Measurements from ENCODE around the gene ZFPM1. TPM values are rescaled to one million over a fixed set of nuclear protein-coding genes. Genes with fewer than 3 reads are reported as not detected.

The ZFPM1 gene
- total RNA-seq, 1 donor from 2014 or later: 35.0 TPM

DNA sequence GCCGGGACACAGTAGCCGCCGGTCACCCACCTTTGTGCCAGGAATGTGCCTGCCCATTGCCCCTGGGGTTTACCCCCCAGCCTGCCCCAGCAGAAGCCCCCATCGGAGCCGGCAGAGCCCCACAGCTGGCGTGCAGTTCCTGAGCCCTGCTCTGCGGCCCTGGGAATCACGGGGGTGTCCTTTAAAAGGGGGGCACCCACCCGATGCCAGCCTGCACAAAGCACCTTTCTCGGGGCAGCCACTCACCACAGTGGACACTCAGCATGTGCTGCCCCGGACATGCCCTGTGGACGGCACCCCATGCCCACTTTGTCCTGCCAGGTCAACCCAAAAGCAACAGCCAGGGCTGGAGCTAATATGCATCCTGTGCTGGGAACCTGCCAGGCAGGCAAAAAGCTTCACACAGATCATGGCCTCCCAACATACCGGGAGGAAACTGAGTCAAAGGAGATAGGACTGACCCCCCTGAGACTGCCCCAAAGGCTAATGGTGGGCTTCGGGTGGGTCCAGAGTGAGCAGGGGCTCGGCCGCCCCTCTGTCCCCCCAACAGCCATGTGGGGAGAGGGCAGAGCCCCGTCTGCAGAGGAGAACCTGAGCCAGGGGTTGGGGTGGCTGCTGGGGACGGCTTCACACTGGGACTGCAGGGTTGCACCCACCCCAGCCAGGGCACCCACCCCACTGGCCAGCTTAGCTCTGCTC, 71.3 kb downstream of the ZFPM1 start:
- POLR2A ChIA-PET: no interaction called here
- H3K9me3 Mint-ChIP-seq: no peaks in the 10 kb centered on the region
- H3K4me1 Mint-ChIP-seq: peaks cover 5% of the 10 kb centered on the region
- no peak overlapping the region for H3K4me3 Mint-ChIP-seq
- ATAC-seq (ENCODE audit: low read depth): no peak
- CTCF ChIA-PET: no interaction called here
- no peaks in the 10 kb centered on the region for H3K27me3 Mint-ChIP-seq
- no peak for DNase-seq
- no peak overlapping the region for H3K27ac Mint-ChIP-seq
- intact Hi-C loops (cut with micrococcal nuclease): no loop called here
- TF ChIP-seq, protein P1, sequence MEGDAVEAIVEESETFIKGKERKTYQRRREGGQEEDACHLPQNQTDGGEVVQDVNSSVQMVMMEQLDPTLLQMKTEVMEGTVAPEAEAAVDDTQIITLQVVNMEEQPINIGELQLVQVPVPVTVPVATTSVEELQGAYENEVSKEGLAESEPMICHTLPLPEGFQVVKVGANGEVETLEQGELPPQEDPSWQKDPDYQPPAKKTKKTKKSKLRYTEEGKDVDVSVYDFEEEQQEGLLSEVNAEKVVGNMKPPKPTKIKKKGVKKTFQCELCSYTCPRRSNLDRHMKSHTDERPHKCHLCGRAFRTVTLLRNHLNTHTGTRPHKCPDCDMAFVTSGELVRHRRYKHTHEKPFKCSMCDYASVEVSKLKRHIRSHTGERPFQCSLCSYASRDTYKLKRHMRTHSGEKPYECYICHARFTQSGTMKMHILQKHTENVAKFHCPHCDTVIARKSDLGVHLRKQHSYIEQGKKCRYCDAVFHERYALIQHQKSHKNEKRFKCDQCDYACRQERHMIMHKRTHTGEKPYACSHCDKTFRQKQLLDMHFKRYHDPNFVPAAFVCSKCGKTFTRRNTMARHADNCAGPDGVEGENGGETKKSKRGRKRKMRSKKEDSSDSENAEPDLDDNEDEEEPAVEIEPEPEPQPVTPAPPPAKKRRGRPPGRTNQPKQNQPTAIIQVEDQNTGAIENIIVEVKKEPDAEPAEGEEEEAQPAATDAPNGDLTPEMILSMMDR (IDR thresholded peaks at IDR 0.05): no peak
- H3K36me3 Mint-ChIP-seq (ENCODE audit: low read depth): peaks cover 9% of the 10 kb centered on the region

DNA sequence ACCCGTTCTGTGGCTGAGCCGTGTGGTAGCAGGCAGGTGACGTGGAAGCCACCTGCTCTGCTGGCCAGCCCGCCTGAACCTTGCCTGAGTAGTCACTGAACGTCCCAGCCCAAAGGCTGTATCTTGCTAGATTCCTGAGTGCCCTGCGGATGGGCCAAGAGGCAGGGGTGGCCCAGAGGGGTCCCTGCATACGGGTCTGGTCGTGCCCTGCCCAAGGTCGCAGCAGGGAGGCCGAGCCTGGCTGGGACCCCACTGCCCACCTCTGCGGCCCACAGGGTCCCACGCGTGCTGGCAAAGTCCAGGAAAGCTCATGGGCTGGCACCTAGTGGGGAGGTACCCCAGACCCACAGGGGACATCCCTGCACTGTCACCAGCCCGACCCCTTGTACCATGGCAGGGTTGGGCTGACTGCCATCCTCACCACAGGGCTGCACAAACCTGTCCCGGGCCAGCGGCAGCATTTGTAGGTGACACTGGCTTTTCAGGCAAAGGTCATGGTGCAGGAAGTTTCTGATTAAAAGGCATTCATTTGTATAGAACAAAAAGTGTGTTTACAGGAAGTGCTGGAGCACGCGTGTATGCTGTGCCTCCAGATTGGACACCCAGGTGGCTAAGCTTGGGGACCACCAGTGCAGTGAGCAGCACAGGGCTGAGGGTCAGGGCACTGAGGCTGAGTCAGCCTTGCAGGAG, 72.0 kb downstream of the ZFPM1 start:
- H3K36me3 Mint-ChIP-seq (ENCODE audit: low read depth): peaks cover 9% of the 10 kb centered on the region
- intact Hi-C loops (cut with micrococcal nuclease): no loop called here
- H3K27ac Mint-ChIP-seq: no peak overlapping the region
- ATAC-seq (ENCODE audit: low read depth) (no peak), DNase-seq (no peak)
- no peak overlapping the region for H3K4me3 Mint-ChIP-seq
- H3K9me3 Mint-ChIP-seq: no peaks in the 10 kb centered on the region
- H3K4me1 Mint-ChIP-seq: peaks cover 5% of the 10 kb centered on the region
- ChIA-PET POLR2A (no interaction called here), CTCF (interaction anchor here (1.2 kb wide), 1 partner anchor 80 kb away, joined by 3 read pairs; no protein-coding TSS in a partner anchor)
- H3K27me3 Mint-ChIP-seq: no peaks in the 10 kb centered on the region
- TF ChIP-seq, protein P1 (IDR thresholded peaks at IDR 0.05): no peak

DNA sequence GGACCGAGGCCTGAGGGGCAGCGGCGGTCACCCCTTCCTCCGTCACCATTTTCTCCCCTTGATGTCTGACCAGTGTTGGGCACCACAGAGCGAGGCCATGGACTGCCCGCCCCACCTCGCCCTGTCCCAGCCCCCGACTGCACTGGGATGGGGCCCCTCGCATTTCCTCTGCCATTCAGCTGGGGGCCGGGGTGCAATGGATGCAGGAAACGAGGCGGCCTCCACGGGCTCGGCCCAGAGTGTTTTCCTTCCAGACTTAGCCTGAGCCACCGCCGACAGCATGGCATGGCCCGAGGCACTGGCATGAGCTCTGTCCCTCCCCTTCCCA, 72.5 kb downstream of the ZFPM1 start:
- ATAC-seq (ENCODE audit: low read depth): no peak
- Mint-ChIP-seq H3K27me3 (no peaks in the 10 kb centered on the region), H3K27ac (no peak overlapping the region), H3K36me3 (ENCODE audit: low read depth) (peaks cover 9% of the 10 kb centered on the region), H3K4me1 (peaks cover 5% of the 10 kb centered on the region), H3K9me3 (no peaks in the 10 kb centered on the region), H3K4me3 (no peak overlapping the region)
- TF ChIP-seq, protein P1 (IDR thresholded peaks at IDR 0.05): no peak
- ChIA-PET POLR2A (no interaction called here), CTCF (interaction anchor here (1.2 kb wide), 1 partner anchor 81 kb away, joined by 3 read pairs; no protein-coding TSS in a partner anchor)
- intact Hi-C loops (cut with micrococcal nuclease): no loop called here
- no peak for DNase-seq

DNA sequence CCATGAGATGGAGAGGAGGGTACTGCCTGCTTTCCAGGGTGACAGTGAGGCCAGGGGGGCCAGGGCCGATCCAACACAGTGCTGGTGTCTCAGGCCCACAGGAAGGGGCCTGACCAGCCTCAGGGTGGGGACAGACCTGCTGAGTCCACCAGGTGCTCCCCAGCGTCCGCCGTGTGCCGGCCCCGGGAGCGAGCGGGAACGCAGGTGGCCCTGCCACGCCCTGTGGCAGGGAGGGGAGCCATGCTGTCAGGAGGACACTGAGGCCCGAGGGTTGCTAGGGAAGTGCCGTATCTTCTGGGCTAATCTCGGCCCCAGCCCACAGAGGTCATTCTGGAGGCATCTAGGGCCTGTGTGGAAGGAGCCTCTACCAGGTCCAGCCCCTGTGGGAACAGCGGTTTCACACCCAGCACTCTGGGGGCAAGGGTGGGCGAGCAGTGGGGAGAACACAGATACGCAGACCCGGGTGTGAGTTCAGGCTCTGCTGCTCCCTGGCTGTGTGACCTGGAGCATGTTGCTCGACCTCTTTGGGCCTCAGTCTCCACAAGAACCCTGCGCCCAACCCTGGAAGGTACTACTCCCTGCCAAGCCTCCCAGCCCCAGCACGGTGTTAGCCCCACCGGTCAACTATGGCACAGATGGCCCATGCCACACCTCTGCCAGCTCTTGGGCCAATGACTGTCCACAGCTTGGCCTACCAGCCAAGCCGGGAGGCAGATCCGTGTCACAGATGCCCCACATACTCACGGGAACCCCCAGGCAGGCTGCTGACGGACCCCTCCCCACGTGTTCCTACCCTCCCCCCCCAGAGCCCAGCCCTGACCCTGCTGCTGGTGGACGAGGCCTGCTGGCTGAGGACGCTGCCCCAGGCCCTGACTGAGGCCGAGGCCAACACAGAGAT, 73.2 kb downstream of the ZFPM1 start:
- TF ChIP-seq, protein P1 (IDR thresholded peaks at IDR 0.05): no peak
- intact Hi-C loops (cut with micrococcal nuclease): loop anchor here (2.0 kb wide), 1 partner anchor 747 kb away; no protein-coding TSS in a partner anchor
- Mint-ChIP-seq H3K9me3 (no peaks in the 10 kb centered on the region), H3K4me3 (no peak overlapping the region), H3K36me3 (ENCODE audit: low read depth) (peaks cover 9% of the 10 kb centered on the region), H3K4me1 (peaks cover 5% of the 10 kb centered on the region), H3K27ac (no peak overlapping the region), H3K27me3 (no peaks in the 10 kb centered on the region)
- DNase-seq: no peak
- no peak for ATAC-seq (ENCODE audit: low read depth)
- ChIA-PET POLR2A (no interaction called here), CTCF (interaction anchor here (1.2 to 1.4 kb wide), 3 partner anchors 82 to 84 kb away, joined by 3 to 5 read pairs (median 4); no protein-coding TSS in a partner anchor)

DNA sequence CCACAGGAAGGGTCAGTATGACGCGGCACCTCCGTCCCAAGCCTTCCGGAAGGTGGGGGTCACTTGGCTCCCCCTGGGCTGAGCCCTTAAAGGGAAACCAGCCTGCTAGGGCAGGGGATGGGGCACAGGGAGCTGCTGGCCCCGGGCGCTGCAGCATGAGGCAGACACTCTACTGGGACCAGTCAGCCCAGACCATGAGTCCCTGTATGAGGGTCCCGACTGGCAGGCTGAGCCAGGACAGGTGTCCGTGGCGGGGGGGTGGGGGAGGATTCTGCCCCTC, 73.8 kb downstream of the ZFPM1 start:
- no peaks in the 10 kb centered on the region for H3K9me3 Mint-ChIP-seq
- TF ChIP-seq, protein P1 (IDR thresholded peaks at IDR 0.05): no peak

More for the DNA sequence above, 73.8 kb downstream of the ZFPM1 start:
- peaks cover 9% of the 10 kb centered on the region for H3K36me3 Mint-ChIP-seq (ENCODE audit: low read depth)
- no peaks in the 10 kb centered on the region for H3K27me3 Mint-ChIP-seq
- ATAC-seq (ENCODE audit: low read depth) (no peak), DNase-seq (no peak)
- intact Hi-C loops (cut with micrococcal nuclease): loop anchor here (1.0 to 2.0 kb wide), 4 partner anchors 35 to 748 kb away; no protein-coding TSS in a partner anchor
- POLR2A ChIA-PET: no interaction called here
- CTCF ChIA-PET: interaction anchor here (1.3 to 1.4 kb wide), 2 partner anchors 83 to 85 kb away, joined by 4 to 5 read pairs; no protein-coding TSS in a partner anchor
- peaks cover 5% of the 10 kb centered on the region for H3K4me1 Mint-ChIP-seq
- no peak overlapping the region for H3K4me3 Mint-ChIP-seq
- H3K27ac Mint-ChIP-seq: no peak overlapping the region
